ENCODE data around the gene DVL2.

Gene DVL2

GRCh38 chr17:7234083-7234951 lies at the start of gene DVL2:
Gene DVL2 (minus strand): TSS chr17:7234517. CDS start chr17:7234262, 255 bp downstream.
- Histone ChIP-seq H3K79me2 (ENCODE audit: insufficient read depth, low read depth) (no peaks in the 10 kb centered on the region), H3K36me3 (ENCODE audit: insufficient read depth) (no peaks in the 10 kb centered on the region), H3K27me3 (ENCODE audit: insufficient read depth, low read depth) (no peaks in the 10 kb centered on the region), H3K4me2 (peak within 1 kb of the TSS; percentile 25; the same call in 1 of the 2 replicates), H3K27ac (no peak within 1 kb of the TSS), H3K4me3 (IDR thresholded peaks at IDR 0.05; ENCODE audit: insufficient read depth, low read depth, low read length) (no peak within 1 kb of the TSS), H3K9ac (peak within 1 kb of the TSS; percentile 15; the same call in 1 of the 2 replicates), H4K20me1 (ENCODE audit: insufficient read depth) (no peaks in the 10 kb centered on the region), H2AFZ (ENCODE audit: low read depth) (no peak within 1 kb of the TSS), H3K4me1 (ENCODE audit: low read depth, poor library complexity, severe bottlenecking) (no peaks in the 10 kb centered on the region)
- TF ChIP-seq, protein P1, sequence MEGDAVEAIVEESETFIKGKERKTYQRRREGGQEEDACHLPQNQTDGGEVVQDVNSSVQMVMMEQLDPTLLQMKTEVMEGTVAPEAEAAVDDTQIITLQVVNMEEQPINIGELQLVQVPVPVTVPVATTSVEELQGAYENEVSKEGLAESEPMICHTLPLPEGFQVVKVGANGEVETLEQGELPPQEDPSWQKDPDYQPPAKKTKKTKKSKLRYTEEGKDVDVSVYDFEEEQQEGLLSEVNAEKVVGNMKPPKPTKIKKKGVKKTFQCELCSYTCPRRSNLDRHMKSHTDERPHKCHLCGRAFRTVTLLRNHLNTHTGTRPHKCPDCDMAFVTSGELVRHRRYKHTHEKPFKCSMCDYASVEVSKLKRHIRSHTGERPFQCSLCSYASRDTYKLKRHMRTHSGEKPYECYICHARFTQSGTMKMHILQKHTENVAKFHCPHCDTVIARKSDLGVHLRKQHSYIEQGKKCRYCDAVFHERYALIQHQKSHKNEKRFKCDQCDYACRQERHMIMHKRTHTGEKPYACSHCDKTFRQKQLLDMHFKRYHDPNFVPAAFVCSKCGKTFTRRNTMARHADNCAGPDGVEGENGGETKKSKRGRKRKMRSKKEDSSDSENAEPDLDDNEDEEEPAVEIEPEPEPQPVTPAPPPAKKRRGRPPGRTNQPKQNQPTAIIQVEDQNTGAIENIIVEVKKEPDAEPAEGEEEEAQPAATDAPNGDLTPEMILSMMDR (conservative IDR thresholded peaks at IDR 0.05; ENCODE audit: low read depth, low read length), result no peak

GRCh38 chr17:7283471-7284216 lies 49.3 kb upstream of the DVL2 start:
- H3K27ac ChIP-seq, result no peak overlapping the region
- no peak overlapping the region for H3K4me3 ChIP-seq (IDR thresholded peaks at IDR 0.05; ENCODE audit: insufficient read depth, low read depth, low read length)
- H3K36me3 ChIP-seq (ENCODE audit: insufficient read depth), result no peaks in the 10 kb centered on the region
- no peak overlapping the region for H3K9ac ChIP-seq
- no peaks in the 10 kb centered on the region for H4K20me1 ChIP-seq (ENCODE audit: insufficient read depth)
- no peak overlapping the region for H3K4me2 ChIP-seq
- no peak overlapping the region for H2AFZ ChIP-seq (ENCODE audit: low read depth)
- no peaks in the 10 kb centered on the region for H3K79me2 ChIP-seq (ENCODE audit: insufficient read depth, low read depth)
- TF ChIP-seq, protein P1 (conservative IDR thresholded peaks at IDR 0.05; ENCODE audit: low read depth, low read length), result no peak
- H3K27me3 ChIP-seq (ENCODE audit: insufficient read depth, low read depth), result no peaks in the 10 kb centered on the region
- H3K4me1 ChIP-seq (ENCODE audit: low read depth, poor library complexity, severe bottlenecking), result no peaks in the 10 kb centered on the region

DNA sequence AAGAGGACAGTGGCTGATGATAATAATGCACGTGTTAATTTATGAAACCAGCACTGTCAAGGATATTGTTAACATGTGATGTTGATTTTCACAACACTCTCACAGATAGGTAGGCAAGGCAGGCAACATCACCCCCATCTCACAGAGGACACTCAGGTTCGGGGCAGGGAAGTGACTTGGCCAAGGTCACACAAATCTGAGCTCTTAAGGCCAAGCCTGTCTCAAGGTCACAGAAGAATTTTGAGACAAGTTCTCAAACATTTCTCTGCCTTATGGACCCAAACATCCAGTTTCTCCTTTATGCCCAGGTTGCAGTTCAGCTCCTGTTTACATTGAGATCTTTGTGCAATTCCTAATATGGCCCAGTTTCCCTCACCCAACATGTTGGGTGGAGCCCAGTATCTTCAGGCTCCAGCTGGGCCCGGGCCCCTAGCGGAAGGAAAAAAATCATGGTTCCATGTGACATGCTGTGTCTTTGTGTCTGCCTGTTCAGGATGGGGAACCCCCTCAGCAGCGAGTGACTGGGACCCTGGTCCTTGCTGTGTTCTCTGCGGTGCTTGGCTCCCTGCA lies 48.5 kb upstream of the DVL2 start:
- Histone ChIP-seq H3K4me2 (no peak overlapping the region), H3K4me3 (IDR thresholded peaks at IDR 0.05; ENCODE audit: insufficient read depth, low read depth, low read length) (no peak overlapping the region), H3K79me2 (ENCODE audit: insufficient read depth, low read depth) (no peaks in the 10 kb centered on the region), H3K27me3 (ENCODE audit: insufficient read depth, low read depth) (no peaks in the 10 kb centered on the region), H3K36me3 (ENCODE audit: insufficient read depth) (no peaks in the 10 kb centered on the region), H3K27ac (no peak overlapping the region), H2AFZ (ENCODE audit: low read depth) (no peak overlapping the region), H4K20me1 (ENCODE audit: insufficient read depth) (no peaks in the 10 kb centered on the region), H3K9ac (no peak overlapping the region), H3K4me1 (ENCODE audit: low read depth, poor library complexity, severe bottlenecking) (no peaks in the 10 kb centered on the region)
- TF ChIP-seq, protein P1 (conservative IDR thresholded peaks at IDR 0.05; ENCODE audit: low read depth, low read length), result no peak

- no peaks in the 10 kb centered on the region for H3K4me1 ChIP-seq (ENCODE audit: low read depth, poor library complexity, severe bottlenecking)
- H3K36me3 ChIP-seq (ENCODE audit: insufficient read depth), result no peaks in the 10 kb centered on the region
- TF ChIP-seq, protein P1 (conservative IDR thresholded peaks at IDR 0.05; ENCODE audit: low read depth, low read length), result no peak
- H3K4me3 ChIP-seq (IDR thresholded peaks at IDR 0.05; ENCODE audit: insufficient read depth, low read depth, low read length), result no peak overlapping the region
- no peak overlapping the region for H3K27ac ChIP-seq
- H3K27me3 ChIP-seq (ENCODE audit: insufficient read depth, low read depth), result no peaks in the 10 kb centered on the region
- H3K4me2 ChIP-seq, result no peak overlapping the region
- no peaks in the 10 kb centered on the region for H3K79me2 ChIP-seq (ENCODE audit: insufficient read depth, low read depth)
- H2AFZ ChIP-seq (ENCODE audit: low read depth), result no peak overlapping the region
- H3K9ac ChIP-seq, result no peak overlapping the region
- no peaks in the 10 kb centered on the region for H4K20me1 ChIP-seq (ENCODE audit: insufficient read depth)
Measured at GRCh38 chr17:7281953-7282751, 47.8 kb upstream of the DVL2 start.

All from KMS-11 (cell line).